Gastroesophageal sphincter (tissue), 4 donors: ENCODE data around the gene GMNC. TPM values are rescaled to one million over a fixed set of nuclear protein-coding genes. Genes with fewer than 3 reads are reported as not detected.

ENCODE experiments used
- ATAC-seq: fragments of 150-250 bp; one replicate; pipeline ENCODE4 v1.9.1; 2016; ENCODE audit warnings: mild to moderate bottlenecking, moderate library complexity
- H3K27ac ChIP-seq, 4 donors: fragments of 200-600 bp; sonication (generic) in 3 of 4; 1 replicate in 3 of 4; 2 replicates in 1 of 4; pipeline ENCODE4 v1.5.1; 2016 to 2019
- H3K27me3 ChIP-seq: fragments of 200-600 bp; sonication (generic); one replicate; pipeline ENCODE4 v1.5.1; 2019
- H3K36me3 ChIP-seq, 2 donors: fragments of 200-600 bp; sonication (generic); one replicate each; pipeline ENCODE4 v1.5.1; 2019; ENCODE audit warnings: control low read depth in 1 of 2
- H3K4me1 ChIP-seq, 3 donors: fragments of 200-600 bp; sonication (generic); 1 replicate in 2 of 3; 2 replicates in 1 of 3; pipeline ENCODE4 v1.5.1; 2016 to 2019; ENCODE audit warnings: control low read depth in 2 of 3
- H3K4me3 ChIP-seq, 2 donors: fragments of 200-600 bp; sonication (generic); one replicate each; pipeline ENCODE4 v1.5.1; 2019; ENCODE audit warnings: mild to moderate bottlenecking in 1 of 2, moderate library complexity in 1 of 2
- H3K9me3 ChIP-seq, 3 donors: fragments of 200-600 bp; sonication (generic); one replicate each; pipeline ENCODE4 v1.5.1; 2017 to 2019; ENCODE audit warnings: control low read depth in 2 of 3
- EP300 ChIP-seq: sonication (generic); formaldehyde crosslinking; IDR thresholded peaks from one replicate; pipeline ENCODE4 v1.6.1; 2017; ENCODE audit warnings: antibody characterized with exemption, mild to moderate bottlenecking
- POLR2A ChIP-seq, 2 donors: fragments of 450-650 bp; IDR thresholded peaks; one replicate each; pipeline ENCODE4 v1.6.1; 2017; ENCODE audit warnings: antibody characterized with exemption in 2 of 2, mild to moderate bottlenecking in 2 of 2, moderate library complexity in 1 of 2
- POLR2AphosphoS5 ChIP-seq: sonication (generic); formaldehyde crosslinking; IDR thresholded peaks from one replicate; pipeline ENCODE4 v1.6.1; 2017; ENCODE audit warnings: antibody characterized with exemption
- WGBS, 2 donors: methylation state at CpG; one replicate each; pipeline ENCODE4 v1.1.5; 2018; ENCODE audit warnings: low coverage in 1 of 2; 5-methylcytosine and 5-hydroxymethylcytosine counted together
- total RNA-seq, 4 donors: library from RNA; depleted of rRNA; stranded (reverse); fragments of >200 nt; gene quantifications; one replicate each; pipeline ENCODE4 v1.1.0, GENCODE V29; 2016
- TF ChIP-seq, protein P1 (sequence below), 4 experiments: fragments of 200-600 bp in 2 of 4; fragments of 450-650 bp in 2 of 4; sonication (generic) in 1 of 4; IDR thresholded peaks; one replicate each; pipeline ENCODE4 v1.5.1; 2017 to 2019; ENCODE audit warnings: antibody characterized with exemption in 4 of 4, mild to moderate bottlenecking in 2 of 4, moderate library complexity in 2 of 4

Gene GMNC
- total RNA-seq, 4 donors from 2014 or later, result not detected

DNA sequence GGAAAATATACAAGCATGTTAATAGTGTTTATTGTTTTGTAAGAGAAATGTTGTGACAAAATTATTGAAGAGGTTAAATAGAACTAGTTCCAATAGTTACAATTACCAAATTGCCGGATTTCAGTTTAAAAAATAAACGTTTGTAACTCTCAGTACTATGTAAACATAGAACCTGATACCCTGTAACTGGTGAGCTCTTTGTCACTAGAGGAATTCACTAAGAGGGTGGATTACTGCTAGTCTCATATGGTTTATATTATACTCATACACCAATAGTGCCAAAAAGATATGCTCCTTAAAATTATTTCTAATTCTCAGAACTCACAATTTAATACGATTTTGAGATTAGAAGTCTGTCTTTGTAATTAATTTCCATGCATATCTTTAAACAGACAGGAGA lies 7.6 kb upstream of the GMNC start:
- H3K4me3 ChIP-seq, result no peak overlapping the region
- TF ChIP-seq EP300 (no peak), POLR2AphosphoS5 (no peak), POLR2A (IDR thresholded peaks at IDR 0.05) (no peak)
- TF ChIP-seq, protein P1, sequence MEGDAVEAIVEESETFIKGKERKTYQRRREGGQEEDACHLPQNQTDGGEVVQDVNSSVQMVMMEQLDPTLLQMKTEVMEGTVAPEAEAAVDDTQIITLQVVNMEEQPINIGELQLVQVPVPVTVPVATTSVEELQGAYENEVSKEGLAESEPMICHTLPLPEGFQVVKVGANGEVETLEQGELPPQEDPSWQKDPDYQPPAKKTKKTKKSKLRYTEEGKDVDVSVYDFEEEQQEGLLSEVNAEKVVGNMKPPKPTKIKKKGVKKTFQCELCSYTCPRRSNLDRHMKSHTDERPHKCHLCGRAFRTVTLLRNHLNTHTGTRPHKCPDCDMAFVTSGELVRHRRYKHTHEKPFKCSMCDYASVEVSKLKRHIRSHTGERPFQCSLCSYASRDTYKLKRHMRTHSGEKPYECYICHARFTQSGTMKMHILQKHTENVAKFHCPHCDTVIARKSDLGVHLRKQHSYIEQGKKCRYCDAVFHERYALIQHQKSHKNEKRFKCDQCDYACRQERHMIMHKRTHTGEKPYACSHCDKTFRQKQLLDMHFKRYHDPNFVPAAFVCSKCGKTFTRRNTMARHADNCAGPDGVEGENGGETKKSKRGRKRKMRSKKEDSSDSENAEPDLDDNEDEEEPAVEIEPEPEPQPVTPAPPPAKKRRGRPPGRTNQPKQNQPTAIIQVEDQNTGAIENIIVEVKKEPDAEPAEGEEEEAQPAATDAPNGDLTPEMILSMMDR (IDR thresholded peaks at IDR 0.05), result no peak
- ATAC-seq, result no peak
- no peak overlapping the region for H3K27ac ChIP-seq
- no peaks in the 10 kb centered on the region for H3K36me3 ChIP-seq
- H3K9me3 ChIP-seq, result no peaks in the 10 kb centered on the region
- H3K27me3 ChIP-seq, result no peaks in the 10 kb centered on the region
- WGBS, 2 donors, result 31 to 32% methylated on average over 3 of the region's 3 CpGs
- no peaks in the 10 kb centered on the region for H3K4me1 ChIP-seq

DNA sequence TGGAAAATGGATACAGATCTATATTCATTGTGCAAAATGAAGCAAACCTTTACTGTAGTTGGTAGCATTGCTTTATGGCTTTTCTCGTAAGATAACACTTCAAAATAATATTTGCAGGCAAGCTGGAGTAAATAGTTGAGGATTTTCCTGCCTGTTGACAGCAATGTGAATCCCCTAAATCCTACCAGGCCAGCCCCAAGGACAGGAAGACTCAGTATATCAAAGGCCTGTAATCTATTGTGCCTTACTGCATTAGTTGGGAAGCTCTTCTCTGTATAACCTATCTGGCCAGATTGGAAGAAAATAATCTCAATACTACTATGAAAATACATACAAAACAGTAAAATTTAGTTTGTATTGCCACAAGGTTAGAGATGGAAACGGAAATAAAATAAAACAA lies 4.6 kb upstream of the GMNC start:
- Histone ChIP-seq H3K4me3 (no peak overlapping the region), H3K36me3 (no peaks in the 10 kb centered on the region), H3K9me3 (no peaks in the 10 kb centered on the region), H3K27ac (no peak overlapping the region), H3K27me3 (no peaks in the 10 kb centered on the region), H3K4me1 (peaks cover 0 to 11% (median 0%) of the 10 kb centered on the region in 3 donors)
- 84 to 91% methylated on average over 2 of the region's 2 CpGs for WGBS, 2 donors
- TF ChIP-seq EP300 (no peak), POLR2A (IDR thresholded peaks at IDR 0.05) (no peak), POLR2AphosphoS5 (no peak)
- TF ChIP-seq, protein P1 (IDR thresholded peaks at IDR 0.05), result no peak
- ATAC-seq, result no peak

DNA sequence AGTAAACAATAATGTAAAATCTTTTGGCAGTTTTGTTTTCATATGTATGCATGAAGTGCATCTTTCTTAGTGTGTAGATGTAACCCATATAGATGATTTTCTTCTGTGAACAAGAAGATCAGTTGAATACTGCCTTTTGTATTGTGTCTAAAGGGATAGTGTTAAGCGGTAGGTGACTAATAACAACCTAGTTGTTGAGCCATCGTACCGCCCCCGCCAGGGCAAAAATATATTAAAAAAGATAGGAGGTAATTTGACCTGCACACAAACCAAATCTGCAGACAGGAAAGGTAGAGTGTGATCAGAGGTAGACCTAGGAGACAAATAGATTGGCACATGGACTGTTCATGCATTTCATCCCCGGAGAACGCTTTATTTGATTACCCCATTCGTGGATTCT lies 3.3 kb upstream of the GMNC start:
- Histone ChIP-seq H3K27me3 (no peaks in the 10 kb centered on the region), H3K27ac (no peak overlapping the region), H3K36me3 (no peaks in the 10 kb centered on the region), H3K4me3 (no peak overlapping the region), H3K9me3 (no peaks in the 10 kb centered on the region), H3K4me1 (peaks cover 0 to 11% (median 0%) of the 10 kb centered on the region in 3 donors)
- TF ChIP-seq, protein P1 (IDR thresholded peaks at IDR 0.05), result no peak
- TF ChIP-seq POLR2AphosphoS5 (no peak), EP300 (no peak), POLR2A (IDR thresholded peaks at IDR 0.05) (no peak)
- ATAC-seq, result no peak
- WGBS, 2 donors, result 62 to 65% methylated on average over 7 of the region's 7 CpGs

DNA sequence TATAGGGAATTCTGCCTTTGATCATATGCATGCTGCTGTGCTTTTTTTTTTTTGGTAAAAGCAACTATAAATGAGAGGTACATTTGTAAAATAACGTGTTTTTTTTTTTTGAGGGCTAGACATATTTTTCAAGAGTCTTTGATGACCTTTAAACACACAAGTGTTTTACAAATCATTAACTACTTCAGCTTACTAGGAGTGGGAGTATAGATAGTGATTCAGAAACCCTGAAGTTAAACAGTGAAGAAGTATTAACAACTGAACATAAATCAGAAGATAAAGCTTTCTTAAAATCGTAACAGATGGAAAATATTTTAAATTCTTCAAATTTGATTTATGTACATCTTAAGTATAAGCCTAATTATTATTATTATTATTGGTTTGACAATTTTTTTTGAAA lies 2.9 kb upstream of the GMNC start:
- H3K9me3 ChIP-seq, result no peaks in the 10 kb centered on the region
- H3K4me1 ChIP-seq, result peaks cover 0 to 11% (median 0%) of the 10 kb centered on the region in 3 donors
- H3K36me3 ChIP-seq, result no peaks in the 10 kb centered on the region
- TF ChIP-seq POLR2A (IDR thresholded peaks at IDR 0.05), result no peak
- no peak for TF ChIP-seq POLR2AphosphoS5
- TF ChIP-seq, protein P1 (IDR thresholded peaks at IDR 0.05), result no peak
- no peak for TF ChIP-seq EP300
- H3K27ac ChIP-seq, result no peak overlapping the region
- H3K27me3 ChIP-seq, result no peaks in the 10 kb centered on the region
- 38 to 52% methylated on average over 2 of the region's 2 CpGs for WGBS, 2 donors
- ATAC-seq, result no peak
- H3K4me3 ChIP-seq, result no peak overlapping the region

DNA sequence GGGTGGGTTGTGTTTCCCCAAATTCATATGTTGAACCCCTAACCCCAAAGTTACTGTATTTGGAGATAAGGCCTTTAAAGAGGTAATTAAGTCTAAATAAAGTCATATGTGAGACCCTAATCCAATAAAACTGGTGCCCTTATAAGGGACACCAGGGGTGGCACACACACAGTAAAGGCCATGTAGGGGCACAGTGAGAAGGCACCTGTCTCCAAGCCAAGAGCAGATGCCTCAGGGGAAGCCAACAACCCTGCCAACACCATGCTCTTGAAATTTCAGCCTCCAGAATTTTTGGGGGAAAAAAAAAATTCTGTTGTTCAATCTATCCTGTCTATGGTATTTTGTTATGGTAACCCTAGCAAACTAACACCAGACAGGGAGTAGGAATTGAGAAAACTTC lies 1.5 kb upstream of the GMNC start:
- peaks cover 0 to 11% (median 0%) of the 10 kb centered on the region in 3 donors for H3K4me1 ChIP-seq
- H3K9me3 ChIP-seq, result no peaks in the 10 kb centered on the region
- no peak for ATAC-seq
- no peak overlapping the region for H3K4me3 ChIP-seq
- TF ChIP-seq EP300 (no peak), POLR2A (IDR thresholded peaks at IDR 0.05) (no peak), POLR2AphosphoS5 (no peak)
- TF ChIP-seq, protein P1 (IDR thresholded peaks at IDR 0.05), result no peak
- no peaks in the 10 kb centered on the region for H3K27me3 ChIP-seq
- no peak overlapping the region for H3K27ac ChIP-seq
- no peaks in the 10 kb centered on the region for H3K36me3 ChIP-seq
